Astrocyte (in vitro differentiated cells and primary cell): ENCODE measurements around the gene UVSSA. TPM values are rescaled to one million over a fixed set of nuclear protein-coding genes. Genes with fewer than 3 reads are reported as not detected.

ENCODE experiments used
- DNase-seq: peaks from one replicate; pipeline ENCODE4 v3.0.0-alpha.2; 2010; ENCODE audit warnings: low read depth
- FAIRE-seq: peaks from 2 replicates; lab custom pipeline; 2011; peaks lifted over from hg19 to GRCh38; lab: Jason Lieb, UNC
- H2AFZ ChIP-seq: 2 replicates; pipeline ENCODE4 v1.6.0; 2012; ENCODE audit warnings: low read depth, low read length, inconsistent platforms
- H3K27ac ChIP-seq: 2 replicates; pipeline ENCODE4 v1.5.1; 2011; ENCODE audit warnings: low read depth, low read length, inconsistent platforms
- H3K27me3 ChIP-seq: 2 replicates; pipeline ENCODE4 v1.6.0; 2011; ENCODE audit warnings: low read length, inconsistent platforms; ENCODE audit not compliant: insufficient read depth
- H3K36me3 ChIP-seq: 2 replicates; pipeline ENCODE4 v1.5.1; 2011; ENCODE audit warnings: low read length, inconsistent platforms; ENCODE audit not compliant: insufficient read depth
- H3K4me1 ChIP-seq: 2 replicates; pipeline ENCODE4 v1.5.1; 2011; ENCODE audit warnings: low read length, inconsistent platforms; ENCODE audit not compliant: insufficient read depth
- H3K4me2 ChIP-seq: 2 replicates; pipeline ENCODE4 v1.6.0; 2012; ENCODE audit warnings: low read length, inconsistent platforms
- H3K4me3 ChIP-seq: 2 replicates; pipeline ENCODE4 v1.5.1; 2011; ENCODE audit warnings: low read depth, mild to moderate bottlenecking, low read length, inconsistent platforms; ENCODE audit not compliant: insufficient read depth
- H3K79me2 ChIP-seq: 2 replicates; pipeline ENCODE4 v1.6.0; 2012; ENCODE audit warnings: mild to moderate bottlenecking, low read length, inconsistent platforms; ENCODE audit not compliant: insufficient read depth
- H3K9ac ChIP-seq: 2 replicates; pipeline ENCODE4 v1.6.0; 2012; ENCODE audit warnings: mild to moderate bottlenecking, low read length, inconsistent platforms
- H3K9me3 ChIP-seq: 2 replicates; pipeline ENCODE4 v1.5.1; 2012; ENCODE audit warnings: low read depth, mild to moderate bottlenecking, low read length, inconsistent platforms; ENCODE audit not compliant: insufficient read depth
- H4K20me1 ChIP-seq: 2 replicates; pipeline ENCODE4 v1.6.0; 2012; ENCODE audit warnings: low read length, inconsistent platforms; ENCODE audit not compliant: insufficient read depth
- H3K27ac Mint-ChIP-seq: one replicate; pipeline ENCODE4 v1.8.0; 2021; ENCODE audit warnings: mild to moderate bottlenecking, mixed read lengths; ENCODE audit not compliant: unreplicated experiment
- H3K27me3 Mint-ChIP-seq: one replicate; pipeline ENCODE4 v1.8.0; 2021; ENCODE audit warnings: low read depth, mixed read lengths; ENCODE audit not compliant: unreplicated experiment
- H3K36me3 Mint-ChIP-seq: one replicate; pipeline ENCODE4 v1.8.0; 2021; ENCODE audit warnings: low read depth, mixed read lengths; ENCODE audit not compliant: unreplicated experiment
- H3K4me1 Mint-ChIP-seq: one replicate; pipeline ENCODE4 v1.8.0; 2021; ENCODE audit warnings: low read depth, mixed read lengths; ENCODE audit not compliant: unreplicated experiment
- H3K4me3 Mint-ChIP-seq: one replicate; pipeline ENCODE4 v1.8.0; 2021; ENCODE audit warnings: mild to moderate bottlenecking, moderate library complexity, mixed read lengths; ENCODE audit not compliant: unreplicated experiment
- H3K9me3 Mint-ChIP-seq: one replicate; pipeline ENCODE4 v1.8.0; 2021; ENCODE audit warnings: mild to moderate bottlenecking, mixed read lengths; ENCODE audit not compliant: unreplicated experiment
- CTCF ChIP-seq: IDR thresholded peaks from 2 replicates; pipeline ENCODE4 v1.5.1; 2011; ENCODE audit warnings: low read depth, mild to moderate bottlenecking, inconsistent platforms, low read length, moderate library complexity; ENCODE audit not compliant: insufficient read depth
- EZH2 ChIP-seq: IDR thresholded peaks from 2 replicates; pipeline ENCODE4 v1.6.1; 2012; ENCODE audit warnings: mild to moderate bottlenecking, low read length, inconsistent platforms; ENCODE audit not compliant: insufficient read depth
- total RNA-seq: library from RNA; stranded (reverse); gene quantifications from 2 replicates; pipeline ENCODE4 v1.2.1, GENCODE V29; 2021

UVSSA gene
- total RNA-seq, 1 donor from 2014 or later = 14.8 TPM

- DNase-seq (peak; percentile 51), FAIRE-seq (no peak)
- H3K9me3 ChIP-seq = no peaks in the 10 kb centered on the region
- no peak overlapping the region for H3K4me3 Mint-ChIP-seq
- peaks cover 7% of the 10 kb centered on the region for H3K36me3 Mint-ChIP-seq
- no peak overlapping the region for H2AFZ ChIP-seq
- TF ChIP-seq CTCF = no peak
- no peak for TF ChIP-seq EZH2
- H3K36me3 ChIP-seq = peaks cover 8% of the 10 kb centered on the region
- peaks cover 94% of the 10 kb centered on the region for H3K79me2 ChIP-seq
- H3K9me3 Mint-ChIP-seq = no peaks in the 10 kb centered on the region
- H3K9ac ChIP-seq = peak overlapping the region; percentile 41
- peak overlapping the region; percentile 17 for H3K27ac ChIP-seq
- H4K20me1 ChIP-seq = peaks cover 77% of the 10 kb centered on the region
- peaks cover 27% of the 10 kb centered on the region for H3K4me1 Mint-ChIP-seq
- no peaks in the 10 kb centered on the region for H3K27me3 Mint-ChIP-seq
- peaks cover 7% of the 10 kb centered on the region for H3K4me1 ChIP-seq
- no peak overlapping the region for H3K4me3 ChIP-seq
- no peak overlapping the region for H3K4me2 ChIP-seq
- peak overlapping the region; percentile 77 for H3K27ac Mint-ChIP-seq
- no peaks in the 10 kb centered on the region for H3K27me3 ChIP-seq
Observed at GRCh38 chr4:1300466-1301455, 46.2 kb upstream of the UVSSA start.

- Histone ChIP-seq H2AFZ (no peak overlapping the region), H3K36me3 (peaks cover 8% of the 10 kb centered on the region), H3K4me3 (no peak overlapping the region), H3K27ac (no peak overlapping the region), H3K79me2 (peaks cover 98% of the 10 kb centered on the region), H3K9ac (no peak overlapping the region), H3K4me1 (peaks cover 7% of the 10 kb centered on the region), H3K9me3 (no peaks in the 10 kb centered on the region), H3K4me2 (no peak overlapping the region), H4K20me1 (peaks cover 79% of the 10 kb centered on the region), H3K27me3 (no peaks in the 10 kb centered on the region)
- Mint-ChIP-seq H3K27me3 (no peaks in the 10 kb centered on the region), H3K4me3 (no peak overlapping the region), H3K9me3 (no peaks in the 10 kb centered on the region), H3K36me3 (peaks cover 7% of the 10 kb centered on the region), H3K4me1 (peaks cover 26% of the 10 kb centered on the region), H3K27ac (no peak overlapping the region)
- TF ChIP-seq CTCF (no peak), EZH2 (no peak)
- DNase-seq (no peak), FAIRE-seq (no peak)
Observed at GRCh38 chr4:1302159-1302558, 44.8 kb upstream of the UVSSA start.
